ENCODE results near the gene SH2D1A.

- TF ChIP-seq CTCF (IDR thresholded peaks at IDR 0.05), result no peak
- TF ChIP-seq POLR2A (IDR thresholded peaks at IDR 0.05), result no peak
These were observed 66.9 kb downstream of the SH2D1A start for GRCh38 chrX:124413244-124413643.

Measured in gastroesophageal sphincter (tissue), 3 donors.